B cell (primary cell): ENCODE data around the gene NDUFS7. TPM values are rescaled to one million over a fixed set of nuclear protein-coding genes. Genes with fewer than 3 reads are reported as not detected.

Source experiments
- ATAC-seq: fragments of 200-7000 bp; cut with Tn5 transposase; one replicate; pipeline ENCODE4 v1.10.0; 2021; ENCODE audit warnings: low read depth, mild to moderate bottlenecking, moderate number of reproducible peaks, moderate library complexity
- CTCF ChIA-PET: fragments of 350-600 bp; sonication (Branson Sonifier 250); formaldehyde crosslinking; loops from one replicate; lab custom pipeline; 2021; ENCODE audit warnings: antibody characterized with exemption, inconsistent platforms; lab: Charles Lee
- POLR2A ChIA-PET: fragments of 350-600 bp; sonication (Branson Sonifier 250); formaldehyde crosslinking; loops from one replicate; lab custom pipeline; 2021; ENCODE audit warnings: antibody characterized with exemption; lab: Charles Lee
- DNase-seq: peaks from one replicate; pipeline ENCODE4 v3.0.0; 2013
- H2AFZ ChIP-seq: 2 replicates; pipeline ENCODE4 v1.6.1; 2012; ENCODE audit warnings: mild to moderate bottlenecking, low read depth, low read length; ENCODE audit not compliant: insufficient read depth, poor library complexity, severe bottlenecking
- H3K27ac ChIP-seq, 2 donors: 1 replicate in 1 of 2; 2 replicates in 1 of 2; pipeline ENCODE4 v1.5.1; 2012 to 2013; ENCODE audit warnings: low read length in 2 of 2, mild to moderate bottlenecking in 2 of 2, moderate library complexity in 1 of 2
- H3K27me3 ChIP-seq, 4 experiments: fragments of 200-600 bp in 1 of 4; sonication (generic) in 1 of 4; replicated peaks in 1 of 4; 1 replicate in 2 of 4; 2 replicates in 2 of 4; pipeline versions ENCODE4 v1.6.1 to v1.7.0; 2013 to 2016; ENCODE audit warnings: low read length in 3 of 4, mild to moderate bottlenecking in 2 of 4, mixed read lengths in 1 of 4, moderate library complexity in 1 of 4; ENCODE audit not compliant: insufficient read depth in 4 of 4, control insufficient read depth in 3 of 4; ENCODE audit errors: control extremely low read depth in 1 of 4
- H3K36me3 ChIP-seq, 2 experiments: replicated peaks in 1 of 2; 1 replicate in 1 of 2; 2 replicates in 1 of 2; pipeline versions ENCODE4 v1.6.1 to v1.7.1; 2013; ENCODE audit warnings: low read length in 1 of 2; ENCODE audit not compliant: insufficient read depth in 2 of 2, control insufficient read depth in 1 of 2; ENCODE audit errors: control extremely low read depth in 1 of 2, extremely low read depth in 1 of 2
- H3K4me1 ChIP-seq, 2 donors: fragments of 200-600 bp in 1 of 2; sonication (generic) in 1 of 2; 1 replicate in 1 of 2; 2 replicates in 1 of 2; pipeline versions ENCODE4 v1.5.1 to v1.6.1; 2013 to 2017; ENCODE audit warnings: low read length in 2 of 2; ENCODE audit not compliant: control insufficient read depth in 2 of 2, insufficient read depth in 2 of 2
- H3K4me2 ChIP-seq: replicated peaks from 2 replicates; pipeline ENCODE3; 2012; ENCODE audit warnings: mild to moderate bottlenecking, low read depth, low read length; ENCODE audit not compliant: poor library complexity, severe bottlenecking
- H3K4me3 ChIP-seq, 5 experiments: fragments of 200-600 bp in 1 of 5; sonication (generic) in 1 of 5; 1 replicate in 3 of 5; 2 replicates in 2 of 5; pipeline versions ENCODE4 v1.5.1 to v1.7.0; 2011 to 2016; ENCODE audit warnings: low read length in 4 of 5, mild to moderate bottlenecking in 4 of 5, low read depth in 2 of 5, control low read depth in 1 of 5, moderate library complexity in 1 of 5; ENCODE audit not compliant: insufficient read depth in 1 of 5; ENCODE audit errors: control extremely low read depth in 1 of 5, extremely low read depth in 1 of 5
- H3K79me2 ChIP-seq: fragments of 200-600 bp; sonication (generic); one replicate; pipeline ENCODE4 v1.6.0; 2016; ENCODE audit warnings: low read length; ENCODE audit not compliant: control insufficient read depth, insufficient read depth
- H3K9ac ChIP-seq: fragments of 200-600 bp; sonication (generic); 2 replicates; pipeline ENCODE4 v1.6.1; 2017; ENCODE audit warnings: mild to moderate bottlenecking, low read length, moderate library complexity
- H3K9me3 ChIP-seq, 3 donors: one replicate each; pipeline versions ENCODE4 v1.6.1 to v1.7.1; 2013; ENCODE audit warnings: low read length in 2 of 3; ENCODE audit not compliant: control insufficient read depth in 2 of 3, insufficient read depth in 1 of 3; ENCODE audit errors: control extremely low read depth in 1 of 3
- H4K20me1 ChIP-seq: 2 replicates; pipeline ENCODE4 v1.6.0; 2012; ENCODE audit warnings: mild to moderate bottlenecking, low read length; ENCODE audit not compliant: insufficient read depth, control insufficient read depth, poor library complexity, severe bottlenecking
- H3K27ac Mint-ChIP-seq: one replicate; pipeline ENCODE4 v1.8.0; 2021; ENCODE audit warnings: mixed read lengths
- H3K27me3 Mint-ChIP-seq: one replicate; pipeline ENCODE4 v1.8.0; 2021; ENCODE audit warnings: mixed read lengths
- H3K4me1 Mint-ChIP-seq: one replicate; pipeline ENCODE4 v1.8.0; 2021; ENCODE audit warnings: mixed read lengths
- H3K4me3 Mint-ChIP-seq: one replicate; pipeline ENCODE4 v1.8.0; 2021; ENCODE audit warnings: mixed read lengths
- H3K9me3 Mint-ChIP-seq: one replicate; pipeline ENCODE4 v1.8.0; 2022; ENCODE audit warnings: mixed read lengths; ENCODE audit not compliant: insufficient read depth
- CTCF ChIP-seq: fragments of 200-600 bp; IDR thresholded peaks from one replicate; pipeline ENCODE4 v1.8.0; 2022; ENCODE audit warnings: antibody characterized with exemption, mild to moderate bottlenecking
- EZH2 ChIP-seq: IDR thresholded peaks from 2 replicates; pipeline ENCODE4 v1.6.1; 2012; ENCODE audit warnings: borderline replicate concordance, low read depth, mild to moderate bottlenecking, moderate library complexity, low read length; ENCODE audit not compliant: insufficient read depth, poor library complexity, severe bottlenecking
- WGBS: methylation state at CpG from one replicate; pipeline ENCODE4 v1.1.5; 2013; ENCODE audit warnings: missing lambda C conversion rate; ENCODE audit not compliant: insufficient coverage; 5-methylcytosine and 5-hydroxymethylcytosine counted together
- intact Hi-C: fragments of 100-400 bp; cut with micrococcal nuclease; formaldehyde crosslinking; loops from one replicate; pipeline ENCODE4 v1.10.0; 2022
- polyA minus RNA-seq: library from RNA; depleted of rRNA, polyadenylated mRNA; stranded (reverse); fragments of >200 nt; gene quantifications from 2 replicates; pipeline ENCODE4 v1.2.3, GENCODE V29; 2012
- polyA plus RNA-seq: library from polyadenylated mRNA; depleted of rRNA; stranded (reverse); fragments of >200 nt; gene quantifications from 2 replicates; pipeline ENCODE4 v1.2.3, GENCODE V29; 2012
- total RNA-seq, 2 donors: library from RNA; stranded (reverse); fragments of 120-200 nt in 1 of 2; gene quantifications; 1 replicate in 1 of 2; 2 replicates in 1 of 2; pipeline versions ENCODE4 v1.2.3 to v1.2.4, GENCODE V29; 2013 to 2022

NDUFS7 gene
- total RNA-seq (58.8 and 59.0 TPM in 2 replicates), polyA plus RNA-seq (84.5 and 141 TPM in 2 replicates), polyA minus RNA-seq (79.6 and 84.4 TPM in 2 replicates)
- 42.5 TPM for total RNA-seq (2013)

GRCh38 chr19:1383312-1384084 is at the start of gene NDUFS7:
Gene NDUFS7, plus strand, starts transcription at chr19:1383907. Its CDS starts 20 bp downstream, at chr19:1383927.
- POLR2A ChIA-PET = interaction anchor here (0.6 to 1.9 kb wide), 5 partner anchors 15 to 193 kb away, joined by 3 to 9 read pairs (median 5); partner anchors contain the start of gene CIRBP

More at GRCh38 chr19:1383312-1384084, at the start of gene NDUFS7:
- TF ChIP-seq EZH2 (no peak), CTCF (peak; percentile 14)
- Histone ChIP-seq H3K9me3 (no peaks in the 10 kb centered on the region), H3K4me2 (peak within 1 kb of the TSS; percentile 79), H2AFZ (peak within 1 kb of the TSS; percentile 83), H3K36me3 (peaks cover 0 to 9% of the 10 kb centered on the region in 2 experiments), H3K9ac (peak within 1 kb of the TSS; percentile 87), H3K27me3 (no peaks in the 10 kb centered on the region), H4K20me1 (peaks cover under 1% of the 10 kb centered on the region), H3K27ac (peak within 1 kb of the TSS; percentile 76 to 85), H3K4me3 (peak within 1 kb of the TSS; percentile 54 to 93 (median 76)), H3K4me1 (peaks cover 11 to 15% of the 10 kb centered on the region in 2 donors), H3K79me2 (peaks cover 5% of the 10 kb centered on the region)
- Mint-ChIP-seq H3K27me3 (peaks cover 3% of the 10 kb centered on the region), H3K9me3 (no peaks in the 10 kb centered on the region), H3K4me1 (peaks cover 17% of the 10 kb centered on the region), H3K4me3 (peak within 1 kb of the TSS; percentile 90), H3K27ac (peak within 1 kb of the TSS; percentile 100)
- CTCF ChIA-PET = interaction anchor here (0.6 to 1.8 kb wide), 8 partner anchors 11 to 139 kb away, joined by 3 to 9 read pairs (median 3); partner anchors contain the start of gene CIRBP
- WGBS = under 1% methylated on average over 90 of the region's 90 CpGs
- intact Hi-C loops = loop anchor here (1.0 kb wide), 4 partner anchors 18 to 139 kb away; partner anchors contain the start of genes DAZAP1 and GAMT
- ATAC-seq = peak; percentile 82
- DNase-seq = peak; percentile 97
